ENCODE measurements around the gene LRP1. TPM values are rescaled to one million over a fixed set of nuclear protein-coding genes. Genes with fewer than 3 reads are reported as not detected.

Gene LRP1
- polyA plus RNA-seq, 1 donor (not counting 4 experiments of a cell fraction or from before 2014, with no cell fraction given) = 4.9 TPM

DNA sequence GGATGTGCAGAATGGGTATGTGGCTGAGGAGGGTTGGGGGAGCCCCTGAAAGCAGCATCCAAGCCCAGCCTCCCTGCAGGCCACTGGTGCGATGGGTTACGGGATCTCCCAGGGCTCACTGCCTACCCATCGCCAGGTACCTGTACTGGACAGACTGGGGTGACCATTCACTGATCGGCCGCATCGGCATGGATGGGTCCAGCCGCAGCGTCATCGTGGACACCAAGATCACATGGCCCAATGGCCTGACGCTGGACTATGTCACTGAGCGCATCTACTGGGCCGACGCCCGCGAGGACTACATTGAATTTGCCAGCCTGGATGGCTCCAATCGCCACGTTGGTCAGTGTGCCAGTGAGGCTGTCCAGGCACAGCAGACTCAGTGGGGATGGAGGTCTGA is 70.0 kb downstream of the LRP1 start:
- H3K27ac ChIP-seq (ENCODE audit: control insufficient read depth, insufficient read depth, low read length) = no peak overlapping the region
- H3K4me2 ChIP-seq (ENCODE audit: control insufficient read depth, extremely low read depth, insufficient read depth, low read depth, low read length) = no peak overlapping the region
- no peak overlapping the region for H2AFZ ChIP-seq (ENCODE audit: control insufficient read depth, low read length)
- H3K79me2 ChIP-seq (ENCODE audit: control insufficient read depth, insufficient read depth, low read length) = no peaks in the 10 kb centered on the region
- H3K9ac ChIP-seq (ENCODE audit: control insufficient read depth, extremely low read depth, insufficient read depth, low read length) = no peak overlapping the region
- no peak for DNase-seq (ENCODE audit: low read depth, low spot score)
- peaks cover 0 to 37% of the 10 kb centered on the region in 2 experiments for H3K36me3 ChIP-seq (ENCODE audit: control insufficient read depth in 2 of 2, extremely low read depth in 1 of 2, insufficient read depth in 2 of 2, low read length in 2 of 2)
- FAIRE-seq = no peak
- TF ChIP-seq, protein P1, sequence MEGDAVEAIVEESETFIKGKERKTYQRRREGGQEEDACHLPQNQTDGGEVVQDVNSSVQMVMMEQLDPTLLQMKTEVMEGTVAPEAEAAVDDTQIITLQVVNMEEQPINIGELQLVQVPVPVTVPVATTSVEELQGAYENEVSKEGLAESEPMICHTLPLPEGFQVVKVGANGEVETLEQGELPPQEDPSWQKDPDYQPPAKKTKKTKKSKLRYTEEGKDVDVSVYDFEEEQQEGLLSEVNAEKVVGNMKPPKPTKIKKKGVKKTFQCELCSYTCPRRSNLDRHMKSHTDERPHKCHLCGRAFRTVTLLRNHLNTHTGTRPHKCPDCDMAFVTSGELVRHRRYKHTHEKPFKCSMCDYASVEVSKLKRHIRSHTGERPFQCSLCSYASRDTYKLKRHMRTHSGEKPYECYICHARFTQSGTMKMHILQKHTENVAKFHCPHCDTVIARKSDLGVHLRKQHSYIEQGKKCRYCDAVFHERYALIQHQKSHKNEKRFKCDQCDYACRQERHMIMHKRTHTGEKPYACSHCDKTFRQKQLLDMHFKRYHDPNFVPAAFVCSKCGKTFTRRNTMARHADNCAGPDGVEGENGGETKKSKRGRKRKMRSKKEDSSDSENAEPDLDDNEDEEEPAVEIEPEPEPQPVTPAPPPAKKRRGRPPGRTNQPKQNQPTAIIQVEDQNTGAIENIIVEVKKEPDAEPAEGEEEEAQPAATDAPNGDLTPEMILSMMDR (optimal IDR thresholded peaks at IDR 0.05 in 1 of 3, IDR thresholded peaks at IDR 0.05 in 1 of 3, conservative IDR thresholded peaks at IDR 0.05 in 1 of 3; ENCODE audit: extremely low read depth in 1 of 3, insufficient read depth in 2 of 3, low read length in 3 of 3) = no peak
- TF ChIP-seq EZH2 (IDR thresholded peaks at IDR 0.05; ENCODE audit: low read length) = no peak
- H4K20me1 ChIP-seq (ENCODE audit: control insufficient read depth, extremely low read depth, insufficient read depth, low read length) = no peaks in the 10 kb centered on the region
- no peaks in the 10 kb centered on the region for H3K4me1 ChIP-seq (ENCODE audit: control insufficient read depth, extremely low read depth, insufficient read depth, low read length)
- H3K9me3 ChIP-seq (ENCODE audit: control insufficient read depth, low read depth, low read length) = no peaks in the 10 kb centered on the region
- H3K4me3 ChIP-seq (ENCODE audit: control insufficient read depth in 2 of 3, extremely low read depth in 1 of 3, insufficient read depth in 2 of 3, low read depth in 1 of 3, low read length in 3 of 3) = no peak overlapping the region
- no peaks in the 10 kb centered on the region for H3K9me1 ChIP-seq (ENCODE audit: control insufficient read depth, extremely low read depth, insufficient read depth, low read length)
- no peaks in the 10 kb centered on the region for H3K27me3 ChIP-seq (ENCODE audit: control insufficient read depth, extremely low read depth, insufficient read depth, low read length)
- dilution Hi-C loops (cut with MboI; ENCODE audit: extremely low pct_ligation_motif_present, low sequenced_read_pairs) = no loop called here

GRCh38 chr12:57199191-57199590 is 70.9 kb downstream of the LRP1 start:
- Histone ChIP-seq H4K20me1 (ENCODE audit: control insufficient read depth, extremely low read depth, insufficient read depth, low read length) (no peaks in the 10 kb centered on the region), H3K36me3 (ENCODE audit: control insufficient read depth in 2 of 2, extremely low read depth in 1 of 2, insufficient read depth in 2 of 2, low read length in 2 of 2) (peaks cover 0 to 41% of the 10 kb centered on the region in 2 experiments), H3K9me1 (ENCODE audit: control insufficient read depth, extremely low read depth, insufficient read depth, low read length) (no peaks in the 10 kb centered on the region), H3K9me3 (ENCODE audit: control insufficient read depth, low read depth, low read length) (no peaks in the 10 kb centered on the region), H3K4me1 (ENCODE audit: control insufficient read depth, extremely low read depth, insufficient read depth, low read length) (no peaks in the 10 kb centered on the region), H3K79me2 (ENCODE audit: control insufficient read depth, insufficient read depth, low read length) (no peaks in the 10 kb centered on the region), H3K4me2 (ENCODE audit: control insufficient read depth, extremely low read depth, insufficient read depth, low read depth, low read length) (no peak overlapping the region), H3K27ac (ENCODE audit: control insufficient read depth, insufficient read depth, low read length) (no peak overlapping the region), H3K4me3 (ENCODE audit: control insufficient read depth in 2 of 3, extremely low read depth in 1 of 3, insufficient read depth in 2 of 3, low read depth in 1 of 3, low read length in 3 of 3) (no peak overlapping the region), H3K27me3 (ENCODE audit: control insufficient read depth, extremely low read depth, insufficient read depth, low read length) (no peaks in the 10 kb centered on the region), H3K9ac (ENCODE audit: control insufficient read depth, extremely low read depth, insufficient read depth, low read length) (no peak overlapping the region), H2AFZ (ENCODE audit: control insufficient read depth, low read length) (no peak overlapping the region)
- TF ChIP-seq EZH2 (IDR thresholded peaks at IDR 0.05; ENCODE audit: low read length) = no peak
- TF ChIP-seq, protein P1 (optimal IDR thresholded peaks at IDR 0.05 in 1 of 3, IDR thresholded peaks at IDR 0.05 in 1 of 3, conservative IDR thresholded peaks at IDR 0.05 in 1 of 3; ENCODE audit: extremely low read depth in 1 of 3, insufficient read depth in 2 of 3, low read length in 3 of 3) = no peak
- no peak for DNase-seq (ENCODE audit: low read depth, low spot score)
- dilution Hi-C loops (cut with MboI; ENCODE audit: extremely low pct_ligation_motif_present, low sequenced_read_pairs) = no loop called here
- FAIRE-seq = no peak
